NCI-H345 treated with DMSO at 0.1 percent for 48 hours (cell line): ENCODE measurements around the gene TINAGL1.
A peak's percentile ranks its signal among the peaks of the same experiment; 100 is the strongest.
"Not testable (repeated sequence)": the region's sequence is repeated elsewhere in the genome, so short reads cannot be mapped to it uniquely, and the experiment has no call there.

ENCODE experiments used
- DNase-seq: peaks from one replicate; lab custom pipeline; 2025; ENCODE audit not compliant: unreplicated experiment; lab: John Stamatoyannopoulos, UW

Gene TINAGL1

GRCh38 chr1:31583995-31584868 is 7.9 kb downstream of the TINAGL1 start:
- DNase-seq, result no peak

DNA sequence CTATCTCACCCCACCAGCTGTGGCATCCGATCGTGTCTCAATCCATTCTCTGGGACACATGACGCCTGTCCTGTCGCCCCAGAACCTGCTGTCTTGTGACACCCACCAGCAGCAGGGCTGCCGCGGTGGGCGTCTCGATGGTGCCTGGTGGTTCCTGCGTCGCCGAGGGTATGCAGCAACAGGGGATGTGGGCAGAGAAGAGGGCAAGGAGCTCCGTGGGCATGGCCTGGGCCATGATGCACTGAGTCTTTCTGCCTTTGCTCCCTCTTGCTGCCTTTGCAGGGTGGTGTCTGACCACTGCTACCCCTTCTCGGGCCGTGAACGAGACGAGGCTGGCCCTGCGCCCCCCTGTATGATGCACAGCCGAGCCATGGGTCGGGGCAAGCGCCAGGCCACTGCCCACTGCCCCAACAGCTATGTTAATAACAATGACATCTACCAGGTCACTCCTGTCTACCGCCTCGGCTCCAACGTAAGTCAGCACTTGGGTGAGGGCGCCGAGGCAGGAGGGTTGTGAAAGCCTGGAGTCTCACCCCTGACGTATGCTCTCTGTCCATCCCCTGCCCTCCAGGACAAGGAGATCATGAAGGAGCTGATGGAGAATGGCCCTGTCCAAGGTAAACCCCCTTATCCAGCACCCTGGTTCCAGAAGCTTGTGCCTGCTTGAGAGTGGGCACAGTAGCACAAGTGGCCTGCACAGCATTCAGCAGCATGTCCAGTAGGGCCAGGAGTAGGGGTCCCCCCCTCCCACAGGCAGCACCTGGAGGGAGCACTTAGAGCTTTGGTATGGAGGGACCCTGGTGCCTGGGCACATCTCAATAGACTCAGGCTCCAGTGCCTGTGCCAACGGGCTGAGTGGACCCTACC is 8.8 kb downstream of the TINAGL1 start:
- no peak for DNase-seq

- no peak for DNase-seq
These were observed 9.5 kb downstream of the TINAGL1 start for GRCh38 chr1:31585736-31586365.

DNA sequence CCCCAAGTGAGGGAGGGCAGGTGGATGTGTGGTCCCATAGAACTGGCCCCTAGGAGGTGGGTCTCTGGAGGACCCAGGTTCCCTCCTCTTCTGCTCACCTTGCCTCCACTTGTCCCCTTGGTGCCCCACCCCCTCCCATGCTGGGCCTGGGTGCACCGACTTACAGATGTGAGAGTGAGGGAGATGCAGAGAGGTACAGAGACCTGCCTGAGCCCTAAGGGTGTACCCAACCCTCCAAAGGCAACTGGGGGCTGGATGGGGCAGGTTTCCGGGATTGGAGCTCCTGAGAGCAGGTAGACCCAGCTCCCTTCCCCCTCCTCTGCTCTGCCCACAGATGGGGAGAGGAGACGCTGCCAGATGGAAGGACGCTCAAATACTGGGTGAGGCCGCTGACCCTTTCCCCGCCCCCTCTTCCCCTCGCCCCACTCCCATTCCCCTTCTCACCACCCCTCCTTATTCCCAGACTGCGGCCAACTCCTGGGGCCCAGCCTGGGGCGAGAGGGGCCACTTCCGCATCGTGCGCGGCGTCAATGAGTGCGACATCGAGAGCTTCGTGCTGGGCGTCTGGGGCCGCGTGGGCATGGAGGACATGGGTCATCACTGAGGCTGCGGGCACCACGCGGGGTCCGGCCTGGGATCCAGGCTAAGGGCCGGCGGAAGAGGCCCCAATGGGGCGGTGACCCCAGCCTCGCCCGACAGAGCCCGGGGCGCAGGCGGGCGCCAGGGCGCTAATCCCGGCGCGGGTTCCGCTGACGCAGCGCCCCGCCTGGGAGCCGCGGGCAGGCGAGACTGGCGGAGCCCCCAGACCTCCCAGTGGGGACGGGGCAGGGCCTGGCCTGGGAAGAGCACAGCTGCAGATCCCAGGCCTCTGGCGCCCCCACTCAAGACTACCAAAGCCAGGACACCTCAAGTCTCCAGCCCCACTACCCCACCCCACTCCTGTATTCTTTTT is 10.3 kb downstream of the TINAGL1 start:
- no peak for DNase-seq

DNA sequence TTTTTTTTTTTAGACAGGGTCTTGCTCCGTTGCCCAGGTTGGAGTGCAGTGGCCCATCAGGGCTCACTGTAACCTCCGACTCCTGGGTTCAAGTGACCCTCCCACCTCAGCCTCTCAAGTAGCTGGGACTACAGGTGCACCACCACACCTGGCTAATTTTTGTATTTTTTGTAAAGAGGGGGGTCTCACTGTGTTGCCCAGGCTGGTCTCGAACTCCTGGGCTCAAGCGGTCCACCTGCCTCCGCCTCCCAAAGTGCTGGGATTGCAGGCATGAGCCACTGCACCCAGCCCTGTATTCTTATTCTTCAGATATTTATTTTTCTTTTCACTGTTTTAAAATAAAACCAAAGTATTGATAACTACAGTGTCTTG is 11.0 kb downstream of the TINAGL1 start:
- DNase-seq, result not testable (repeated sequence)

DNA sequence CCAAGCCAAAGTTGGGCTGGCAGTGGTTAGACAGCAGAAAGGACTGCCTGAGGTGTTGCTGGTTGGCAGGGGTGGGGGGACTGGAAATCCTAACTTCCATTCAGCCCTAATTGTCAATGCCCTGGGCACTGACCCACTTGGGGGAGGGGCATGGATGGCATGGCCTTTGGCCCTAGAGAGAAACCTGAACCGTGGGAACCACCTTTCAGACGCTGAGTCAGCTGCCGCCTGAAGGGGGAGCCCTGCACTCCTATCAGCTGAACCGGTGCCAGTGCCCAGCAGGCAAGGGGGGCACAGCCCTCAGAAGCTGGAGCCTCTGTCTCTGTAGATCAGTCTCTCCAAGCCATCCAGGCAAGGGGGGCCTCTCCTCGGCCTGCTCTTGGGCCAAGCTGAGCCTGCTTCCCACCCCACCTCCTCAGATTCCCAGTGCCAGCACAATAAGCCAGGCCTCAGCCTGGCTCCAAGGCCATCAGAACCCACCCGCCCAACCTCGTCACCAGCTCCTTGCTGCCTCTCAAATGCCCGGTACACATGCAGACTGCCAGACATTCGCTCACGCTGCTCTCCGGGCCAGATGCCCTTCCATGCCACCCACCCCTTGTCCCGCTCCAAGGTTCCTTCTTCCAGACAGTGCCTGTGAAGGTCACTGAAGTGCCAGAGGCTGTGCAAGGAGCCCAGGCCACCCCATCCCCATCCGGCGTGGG is 11.6 kb downstream of the TINAGL1 start:
- DNase-seq, result no peak

DNA sequence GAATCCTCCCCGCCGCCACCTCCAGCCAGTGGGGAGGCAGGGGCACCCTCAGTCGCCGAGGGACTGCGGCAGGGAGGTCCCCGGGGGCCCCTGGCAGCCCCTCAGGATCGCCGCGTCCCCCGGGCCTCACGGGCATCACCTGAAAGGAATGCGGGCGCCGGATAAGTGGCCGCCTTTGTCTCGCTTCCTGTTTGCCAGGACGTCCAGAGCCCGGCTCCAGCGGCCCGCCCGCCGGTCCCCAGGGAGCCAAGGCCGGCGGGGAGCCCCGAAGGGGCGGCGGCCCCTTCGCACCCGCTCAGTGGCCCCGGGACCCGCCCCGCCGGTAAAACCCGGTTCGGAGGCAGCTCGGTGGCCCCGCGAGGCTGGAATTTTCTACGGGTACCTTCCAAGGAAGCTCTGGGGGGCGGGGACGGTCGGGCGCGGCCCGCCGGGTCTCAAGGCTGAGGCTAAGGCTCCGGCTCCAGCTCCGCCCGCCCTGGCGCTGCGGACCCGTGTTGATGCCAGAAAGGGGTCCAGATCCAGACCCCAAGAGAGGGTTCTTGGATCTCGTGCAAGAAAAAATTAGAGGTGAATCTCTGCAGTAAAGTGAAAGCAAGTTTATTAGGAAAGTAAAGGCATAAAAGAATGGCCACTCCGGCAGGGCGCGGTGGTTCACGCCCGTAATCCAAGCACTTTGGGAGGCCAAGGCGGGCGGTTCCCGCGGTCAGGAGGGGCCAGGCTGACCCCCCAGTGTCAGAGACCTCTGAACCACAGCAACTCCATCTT is 12.6 kb downstream of the TINAGL1 start:
- DNase-seq, result no peak

- DNase-seq, result no peak
These were observed 15.2 kb downstream of the TINAGL1 start for GRCh38 chr1:31591425-31592093.

GRCh38 chr1:31592132-31592531 is 15.8 kb downstream of the TINAGL1 start:
- no peak for DNase-seq

DNA sequence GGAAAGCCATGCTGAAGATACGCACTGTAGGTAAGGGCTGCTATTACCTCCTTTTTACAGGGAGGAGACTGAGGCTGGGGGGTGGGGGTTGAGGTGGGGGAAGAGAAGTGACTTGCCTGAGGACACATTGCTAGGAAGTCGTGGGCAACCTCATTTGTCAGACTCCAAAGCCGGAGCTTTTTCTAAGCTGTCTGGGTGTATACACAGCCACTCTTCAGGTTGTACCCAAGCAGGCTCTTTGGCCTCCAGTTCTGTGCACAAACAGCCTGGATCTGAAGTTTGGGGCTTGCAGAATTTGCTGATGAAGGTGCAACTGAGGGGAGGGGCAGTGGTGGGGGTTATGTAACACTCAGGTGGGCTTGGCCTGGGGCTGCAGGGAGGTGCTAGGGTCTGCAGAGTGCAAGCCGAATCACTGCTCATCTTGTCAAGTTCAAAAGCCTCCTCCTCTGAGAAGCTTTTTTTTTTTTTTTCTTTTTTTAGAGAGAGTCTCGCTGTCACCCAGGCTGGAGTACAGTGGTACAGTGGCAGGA is 16.9 kb downstream of the TINAGL1 start:
- DNase-seq, result no peak

- DNase-seq, result peak; percentile 56
These were observed 17.7 kb downstream of the TINAGL1 start for GRCh38 chr1:31593770-31594632.

- no peak for DNase-seq
These were observed 19.8 kb downstream of the TINAGL1 start for GRCh38 chr1:31595836-31596736.

DNA sequence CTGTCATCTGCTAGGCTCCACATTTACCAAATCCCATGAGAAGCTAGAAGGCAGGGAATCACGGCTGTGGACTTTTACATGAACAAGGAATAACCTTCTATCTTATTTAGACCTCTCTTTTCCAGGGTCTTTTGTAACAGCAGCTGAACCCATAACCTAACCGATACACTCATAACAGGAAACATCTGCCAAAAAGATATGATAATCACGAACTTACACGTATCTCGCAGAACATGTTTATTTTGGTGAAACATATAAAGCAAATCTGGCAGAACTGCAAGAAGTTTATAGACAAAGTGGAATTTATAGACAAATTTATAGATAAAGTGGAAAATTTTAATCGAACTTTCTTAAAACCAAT is 20.4 kb downstream of the TINAGL1 start:
- no peak for DNase-seq

GRCh38 chr1:31598980-31599379 is 22.7 kb downstream of the TINAGL1 start:
- DNase-seq, result no peak

DNA sequence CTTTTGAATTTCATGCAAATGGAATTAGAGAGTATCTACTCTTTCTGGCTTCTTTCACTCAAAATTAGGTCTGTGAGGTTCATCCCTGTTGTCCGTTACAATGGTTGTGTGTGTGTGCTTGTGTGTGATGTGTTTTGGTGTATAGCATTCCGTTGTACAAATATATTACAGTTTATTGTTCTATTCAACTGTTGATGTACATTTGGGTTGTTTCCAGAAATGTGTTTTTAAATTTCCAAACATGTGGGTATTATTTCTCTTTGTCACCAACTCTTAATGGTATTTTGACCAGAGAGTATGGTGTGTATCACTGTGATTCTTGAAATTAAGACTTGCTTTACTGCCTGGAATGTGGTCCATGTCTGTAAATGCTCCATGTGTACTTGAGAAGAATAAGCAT is 24.3 kb downstream of the TINAGL1 start:
- no peak for DNase-seq

DNA sequence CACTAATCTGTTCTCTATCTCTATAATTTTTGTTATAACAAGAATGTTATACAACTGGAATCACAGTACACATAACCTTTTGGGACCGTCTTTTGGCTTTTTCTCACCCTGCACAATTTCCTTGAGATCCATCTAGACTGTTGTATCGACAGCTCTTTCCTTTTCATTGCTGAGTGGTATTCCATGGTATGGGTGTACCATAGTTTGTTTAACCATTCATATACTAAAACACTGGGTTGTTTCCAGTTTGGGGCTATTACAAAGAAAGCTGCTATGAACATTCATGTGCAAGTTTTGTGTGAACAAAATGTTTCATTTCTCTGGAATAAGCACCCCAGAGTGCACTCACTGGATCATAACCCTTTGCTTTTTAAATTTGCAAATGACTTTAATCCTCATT is 25.8 kb downstream of the TINAGL1 start:
- DNase-seq, result no peak
